ENCODE data around the gene TMEM63C. TPM values are rescaled to one million over a fixed set of nuclear protein-coding genes. Genes with fewer than 3 reads are reported as not detected.
"Not testable (repeated sequence)": the region's sequence is repeated elsewhere in the genome, so short reads cannot be mapped to it uniquely, and the experiment has no call there.

TMEM63C gene
- total RNA-seq, 1 donor from 2014 or later: 0.27 TPM

DNA sequence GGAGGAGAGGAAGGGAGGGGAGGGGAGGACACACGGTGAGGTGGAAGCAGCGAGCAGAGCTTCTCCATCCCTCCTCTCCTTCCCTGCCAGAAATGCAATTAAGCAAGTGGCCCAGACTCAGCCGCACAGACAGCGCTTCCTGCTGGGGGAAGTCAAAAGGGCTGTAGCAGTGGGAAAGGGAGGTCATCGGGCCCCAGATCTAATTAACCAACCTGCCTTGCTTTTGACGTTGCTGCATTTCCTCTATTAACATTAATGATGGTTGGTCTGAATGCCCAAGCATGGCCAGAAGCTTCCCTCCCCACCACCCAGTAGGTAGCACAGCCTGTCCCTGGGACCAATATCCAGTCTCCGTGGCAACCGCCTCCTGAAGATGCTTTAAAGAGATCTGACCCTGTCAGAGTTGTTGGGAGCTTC is 94.0 kb downstream of the TMEM63C start:
- no peak for DNase-seq

DNA sequence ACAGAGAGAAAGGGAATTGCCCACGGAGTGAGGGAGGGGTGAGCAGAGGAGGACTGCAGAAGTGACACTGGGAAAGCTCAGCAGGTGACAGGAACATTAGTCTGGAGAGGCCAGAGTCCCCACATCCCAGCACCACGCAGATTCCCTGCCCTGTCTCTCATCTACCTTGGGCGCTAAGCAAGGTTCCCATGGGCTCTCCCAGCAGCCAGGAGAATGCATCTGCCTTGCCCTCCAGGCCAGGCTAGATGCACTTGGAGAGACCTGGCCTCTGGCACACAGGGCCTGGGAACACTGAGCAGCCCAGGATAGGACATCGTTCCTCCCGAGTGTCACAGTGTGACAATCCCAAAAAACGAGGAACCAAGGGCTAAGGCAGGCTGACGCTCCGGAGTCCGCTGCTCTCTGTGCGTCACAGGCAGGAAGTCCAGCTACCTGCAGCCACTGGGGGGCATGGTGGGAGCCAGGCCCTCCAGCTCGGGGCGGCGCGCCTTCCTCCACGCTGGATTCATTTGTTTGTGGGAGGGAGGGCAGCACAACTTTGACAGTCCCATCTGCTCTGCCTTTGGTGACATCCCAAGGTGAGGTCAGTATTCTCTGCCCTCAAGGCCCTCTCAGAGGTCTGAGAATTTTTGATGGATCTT is 94.8 kb downstream of the TMEM63C start:
- H3K36me3 ChIP-seq: peaks cover 42% of the 10 kb centered on the region
- H3K27ac ChIP-seq: no peak overlapping the region
- no peaks in the 10 kb centered on the region for H3K9me3 ChIP-seq
- peaks cover 12% of the 10 kb centered on the region for H3K27me3 ChIP-seq (ENCODE audit: low read depth)
- ATAC-seq (no peak), DNase-seq (no peak)
- intact Hi-C loops (cut with DNase I): no loop called here
- no peak overlapping the region for H3K4me3 ChIP-seq
- TF ChIP-seq, protein P1, sequence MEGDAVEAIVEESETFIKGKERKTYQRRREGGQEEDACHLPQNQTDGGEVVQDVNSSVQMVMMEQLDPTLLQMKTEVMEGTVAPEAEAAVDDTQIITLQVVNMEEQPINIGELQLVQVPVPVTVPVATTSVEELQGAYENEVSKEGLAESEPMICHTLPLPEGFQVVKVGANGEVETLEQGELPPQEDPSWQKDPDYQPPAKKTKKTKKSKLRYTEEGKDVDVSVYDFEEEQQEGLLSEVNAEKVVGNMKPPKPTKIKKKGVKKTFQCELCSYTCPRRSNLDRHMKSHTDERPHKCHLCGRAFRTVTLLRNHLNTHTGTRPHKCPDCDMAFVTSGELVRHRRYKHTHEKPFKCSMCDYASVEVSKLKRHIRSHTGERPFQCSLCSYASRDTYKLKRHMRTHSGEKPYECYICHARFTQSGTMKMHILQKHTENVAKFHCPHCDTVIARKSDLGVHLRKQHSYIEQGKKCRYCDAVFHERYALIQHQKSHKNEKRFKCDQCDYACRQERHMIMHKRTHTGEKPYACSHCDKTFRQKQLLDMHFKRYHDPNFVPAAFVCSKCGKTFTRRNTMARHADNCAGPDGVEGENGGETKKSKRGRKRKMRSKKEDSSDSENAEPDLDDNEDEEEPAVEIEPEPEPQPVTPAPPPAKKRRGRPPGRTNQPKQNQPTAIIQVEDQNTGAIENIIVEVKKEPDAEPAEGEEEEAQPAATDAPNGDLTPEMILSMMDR (IDR thresholded peaks at IDR 0.05): no peak
- H3K4me1 ChIP-seq: no peaks in the 10 kb centered on the region

More for the DNA sequence above, 94.0 kb downstream of the TMEM63C start:
- no peaks in the 10 kb centered on the region for H3K4me1 ChIP-seq
- TF ChIP-seq, protein P1 (IDR thresholded peaks at IDR 0.05): no peak
- no peak overlapping the region for H3K4me3 ChIP-seq
- no peak for ATAC-seq
- H3K27ac ChIP-seq: no peak overlapping the region
- no peaks in the 10 kb centered on the region for H3K9me3 ChIP-seq
- H3K27me3 ChIP-seq (ENCODE audit: low read depth): peaks cover 20% of the 10 kb centered on the region
- peaks cover 42% of the 10 kb centered on the region for H3K36me3 ChIP-seq
- intact Hi-C loops (cut with DNase I): no loop called here

DNA sequence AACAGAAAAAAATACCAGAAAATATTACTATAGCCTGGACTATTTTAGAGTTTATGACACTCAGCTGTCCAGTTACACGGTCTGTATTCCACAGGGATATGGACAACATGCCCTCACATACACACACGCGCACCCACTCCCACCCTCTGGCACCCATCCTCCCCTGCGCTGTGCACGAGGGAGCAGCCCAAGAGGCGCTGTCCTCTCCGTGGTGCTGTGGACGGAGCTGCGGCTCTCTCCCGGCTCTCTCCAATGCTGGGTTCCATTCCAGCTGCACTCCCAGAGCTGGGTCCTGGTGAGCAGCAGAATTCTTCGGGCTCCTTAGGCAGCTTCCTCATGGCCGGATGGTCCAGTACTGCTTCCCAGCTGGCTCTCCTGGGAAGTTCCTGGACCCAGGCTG is 95.4 kb downstream of the TMEM63C start:
- no peaks in the 10 kb centered on the region for H3K9me3 ChIP-seq
- peaks cover 42% of the 10 kb centered on the region for H3K36me3 ChIP-seq
- intact Hi-C loops (cut with DNase I): no loop called here
- peaks cover 7% of the 10 kb centered on the region for H3K27me3 ChIP-seq (ENCODE audit: low read depth)
- TF ChIP-seq, protein P1 (IDR thresholded peaks at IDR 0.05): no peak
- H3K4me3 ChIP-seq: no peak overlapping the region
- ATAC-seq: peak in 1 of 2 donors; percentile 28
- no peak for DNase-seq
- H3K4me1 ChIP-seq: no peaks in the 10 kb centered on the region
- no peak overlapping the region for H3K27ac ChIP-seq

DNA sequence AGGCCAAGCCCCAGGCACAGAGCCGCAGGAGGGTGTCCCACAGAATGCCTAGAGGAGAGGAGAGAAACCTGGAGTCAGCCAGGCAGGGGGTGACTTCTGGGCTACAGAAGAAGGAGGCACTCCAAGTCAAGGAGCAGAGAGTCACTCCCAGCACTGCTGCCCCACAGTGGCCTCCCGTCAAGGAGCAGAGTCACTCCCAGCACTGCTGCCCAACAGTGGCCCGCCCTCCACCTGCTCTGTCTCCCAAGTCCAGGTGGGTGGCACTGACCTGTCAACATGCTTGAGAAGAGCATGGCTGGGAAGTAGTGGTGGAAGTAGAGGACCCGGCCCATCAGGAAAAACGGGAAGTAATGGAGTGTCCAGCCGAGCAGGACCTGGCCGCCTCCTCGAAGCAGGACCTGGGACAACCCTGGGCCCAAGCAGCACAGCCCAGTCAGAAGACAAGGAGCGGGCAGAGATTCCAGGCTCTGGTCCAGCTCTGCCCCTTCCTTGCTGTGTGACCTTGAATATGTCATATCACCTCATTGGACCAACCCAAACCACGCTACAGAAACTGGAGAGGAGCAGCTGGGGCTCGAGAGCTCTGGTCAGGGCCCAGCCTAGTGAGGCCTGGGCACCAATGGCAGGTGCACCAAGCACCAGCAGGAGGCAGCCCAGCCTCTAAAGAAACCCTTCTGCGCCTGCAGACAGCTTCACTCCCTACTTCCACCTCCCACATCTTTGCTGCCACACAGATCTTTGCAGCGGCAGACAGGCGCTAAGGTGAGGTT is 97.0 kb downstream of the TMEM63C start:
- TF ChIP-seq, protein P1 (IDR thresholded peaks at IDR 0.05): no peak
- DNase-seq (no peak), ATAC-seq (no peak)
- Histone ChIP-seq H3K4me3 (no peak overlapping the region), H3K27ac (no peak overlapping the region), H3K4me1 (no peaks in the 10 kb centered on the region), H3K36me3 (peaks cover 54% of the 10 kb centered on the region), H3K9me3 (no peaks in the 10 kb centered on the region), H3K27me3 (ENCODE audit: low read depth) (no peaks in the 10 kb centered on the region)
- intact Hi-C loops (cut with DNase I): no loop called here

DNA sequence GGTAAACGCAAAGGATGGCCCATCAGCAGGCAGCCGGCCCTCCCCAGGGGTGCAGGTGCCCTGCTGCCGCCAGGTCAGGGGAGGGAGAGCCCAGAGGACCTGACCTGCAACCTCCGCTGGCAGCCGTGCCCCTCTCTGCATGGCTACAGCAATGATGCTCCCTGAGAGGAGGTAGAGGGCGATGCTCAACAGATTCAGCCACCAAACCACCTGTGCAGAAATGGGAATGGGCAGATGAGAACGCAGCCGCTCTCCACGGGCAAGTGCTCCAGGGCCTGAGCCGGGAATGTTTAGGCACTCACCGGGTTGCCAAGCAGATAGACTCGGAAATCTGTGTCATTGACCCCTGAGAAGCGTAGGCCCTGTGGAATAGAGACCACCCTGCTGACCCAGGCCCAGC is 98.1 kb downstream of the TMEM63C start:
- Histone ChIP-seq H3K36me3 (peaks cover 64% of the 10 kb centered on the region), H3K4me3 (no peak overlapping the region), H3K27ac (no peak overlapping the region), H3K27me3 (ENCODE audit: low read depth) (no peaks in the 10 kb centered on the region), H3K4me1 (no peaks in the 10 kb centered on the region), H3K9me3 (no peaks in the 10 kb centered on the region)
- intact Hi-C loops (cut with DNase I): no loop called here
- no peak for DNase-seq
- TF ChIP-seq, protein P1 (IDR thresholded peaks at IDR 0.05): no peak
- no peak for ATAC-seq

DNA sequence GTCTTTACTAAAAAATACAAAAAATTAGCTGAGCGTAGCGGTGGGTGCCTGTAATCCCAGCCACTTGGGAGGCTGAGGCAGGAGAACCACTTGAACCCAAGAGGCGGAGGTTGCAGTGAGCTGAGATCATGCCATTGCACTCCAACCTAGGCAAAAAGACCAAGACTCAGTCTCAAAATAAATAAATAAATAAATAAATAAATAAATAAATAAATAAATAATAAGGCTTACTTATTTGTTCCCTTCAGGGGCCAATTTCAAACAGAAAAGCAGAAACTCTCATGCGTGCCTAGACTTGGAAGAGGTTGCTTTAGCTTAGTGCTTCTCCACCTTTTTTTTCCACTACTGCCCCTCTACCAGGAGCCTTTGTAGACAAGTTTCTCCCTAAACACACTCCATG is 99.3 kb downstream of the TMEM63C start:
- DNase-seq; H3K4me1 ChIP-seq; H3K27ac ChIP-seq; H3K4me3 ChIP-seq; H3K9me3 ChIP-seq; ATAC-seq; H3K27me3 ChIP-seq (ENCODE audit: low read depth); intact Hi-C loops (cut with DNase I): not testable (repeated sequence)
- H3K36me3 ChIP-seq: peaks cover 76% of the 10 kb centered on the region
